HG03469 (cell line): ENCODE measurements around the gene NRP1.
"Not testable (repeated sequence)": the region's sequence is repeated elsewhere in the genome, so short reads cannot be mapped to it uniquely, and the experiment has no call there.

Experiments used
- ATAC-seq: cut with Tn5 transposase; IDR thresholded peaks from one replicate; pipeline ENCODE4 v1.9.1; 2021; ENCODE audit warnings: mild to moderate bottlenecking, moderate library complexity, moderate number of reproducible peaks; ENCODE audit not compliant: unreplicated experiment

Gene NRP1

GRCh38 chr10:33241351-33241750 lies 93.1 kb downstream of the NRP1 start:
- ATAC-seq, result no peak

- ATAC-seq, result no peak
These were observed 93.5 kb downstream of the NRP1 start for GRCh38 chr10:33240931-33241330.

- no peak for ATAC-seq
These were observed 94.2 kb downstream of the NRP1 start for GRCh38 chr10:33240258-33240657.

GRCh38 chr10:33239257-33239656 lies 95.2 kb downstream of the NRP1 start:
- ATAC-seq, result no peak

DNA sequence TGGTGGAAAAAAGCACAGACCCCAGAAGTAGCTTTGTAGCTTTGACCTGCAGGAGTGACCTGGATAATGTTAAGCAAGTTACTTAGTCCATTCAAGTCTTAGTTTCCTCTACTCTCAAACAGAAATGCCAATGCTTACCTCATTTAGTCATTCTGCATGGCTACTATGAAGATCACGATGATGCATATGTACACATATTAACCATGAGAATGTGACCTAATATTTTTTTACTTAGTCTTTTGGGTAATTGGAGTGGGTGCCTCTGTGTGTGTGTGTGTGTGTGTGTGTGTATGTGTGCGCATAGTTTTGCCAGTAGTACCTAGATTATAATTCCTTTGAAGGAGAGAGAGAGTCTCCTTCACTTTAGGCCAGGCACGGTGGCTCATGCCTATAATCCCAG lies 95.8 kb downstream of the NRP1 start:
- ATAC-seq, result no peak

DNA sequence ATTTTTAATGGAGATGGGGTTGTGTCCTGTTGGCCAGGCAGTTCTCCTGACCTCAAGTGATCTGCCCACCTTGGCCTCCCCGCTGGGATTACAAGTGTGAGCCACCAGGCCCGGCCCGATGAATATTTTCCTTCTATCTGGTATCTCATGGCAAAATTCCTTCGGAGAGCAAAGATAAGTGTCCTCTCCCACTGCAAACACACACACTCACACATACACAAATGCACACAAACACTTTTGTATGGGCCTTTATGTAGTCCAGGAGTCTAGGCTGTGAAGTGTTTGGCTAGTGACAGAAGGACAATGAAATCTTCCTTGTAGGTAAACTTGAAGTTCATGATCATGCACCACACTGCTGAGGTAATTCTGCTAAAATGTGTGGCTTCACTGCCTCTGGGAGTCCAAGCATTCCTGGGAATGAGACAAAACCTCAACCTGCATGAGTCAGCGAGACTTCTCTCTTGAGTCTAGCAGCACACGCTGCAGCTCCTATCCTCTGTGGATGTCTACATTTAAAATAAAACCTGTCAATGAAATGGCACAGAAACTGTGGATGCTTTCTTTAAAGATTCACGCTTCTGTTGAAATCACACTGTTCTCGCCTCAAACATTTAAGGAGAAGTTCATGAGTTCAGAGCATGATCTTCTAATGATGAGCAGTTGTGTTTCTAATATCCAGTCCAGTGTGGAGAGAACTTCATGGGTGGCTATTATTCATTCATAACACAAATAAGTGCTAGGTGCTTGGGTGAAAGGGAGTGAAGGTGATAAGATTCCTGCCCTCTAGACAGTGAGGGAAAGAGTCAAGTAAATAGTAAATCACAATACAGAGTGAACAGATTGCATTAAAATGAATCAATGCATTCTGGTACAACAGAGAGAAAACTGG lies 96.5 kb downstream of the NRP1 start:
- ATAC-seq, result no peak

DNA sequence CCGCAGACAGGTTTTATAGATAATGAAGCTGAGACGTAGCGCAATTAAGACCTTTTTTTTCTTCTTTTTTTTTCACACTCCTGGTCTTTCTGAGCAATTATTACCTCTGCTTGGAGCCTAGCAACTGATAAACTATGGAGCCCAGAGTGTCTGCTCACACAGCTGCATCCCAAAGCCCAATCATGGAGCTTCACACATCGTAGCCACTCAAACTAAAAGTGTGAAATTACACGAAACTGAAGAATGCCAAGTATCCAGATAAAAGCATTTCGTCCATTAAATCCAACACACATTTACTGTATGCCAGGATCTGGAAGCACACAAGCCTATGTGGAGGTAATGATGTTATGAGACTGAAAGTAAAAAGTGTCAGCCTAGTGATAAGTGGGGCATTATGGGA lies 97.6 kb downstream of the NRP1 start:
- ATAC-seq, result no peak

DNA sequence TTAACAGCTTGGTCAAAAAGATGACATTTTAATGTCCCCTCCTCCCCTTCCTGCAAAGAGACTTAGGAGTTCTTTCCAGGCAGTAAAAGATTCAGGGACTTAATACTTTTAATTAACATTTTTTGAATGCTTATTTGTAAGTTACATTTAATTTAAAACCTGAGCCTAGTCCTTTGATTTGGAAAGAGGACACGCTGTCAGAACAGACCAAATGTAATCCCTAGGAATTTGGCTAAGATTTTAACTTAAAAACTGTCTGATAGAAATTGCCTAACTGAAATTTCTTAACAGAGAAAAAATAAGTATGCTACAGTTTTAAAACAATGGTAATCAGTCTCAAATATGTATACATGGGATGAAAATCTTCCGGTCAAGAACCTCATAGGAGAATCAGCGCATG lies 98.5 kb downstream of the NRP1 start:
- no peak for ATAC-seq

DNA sequence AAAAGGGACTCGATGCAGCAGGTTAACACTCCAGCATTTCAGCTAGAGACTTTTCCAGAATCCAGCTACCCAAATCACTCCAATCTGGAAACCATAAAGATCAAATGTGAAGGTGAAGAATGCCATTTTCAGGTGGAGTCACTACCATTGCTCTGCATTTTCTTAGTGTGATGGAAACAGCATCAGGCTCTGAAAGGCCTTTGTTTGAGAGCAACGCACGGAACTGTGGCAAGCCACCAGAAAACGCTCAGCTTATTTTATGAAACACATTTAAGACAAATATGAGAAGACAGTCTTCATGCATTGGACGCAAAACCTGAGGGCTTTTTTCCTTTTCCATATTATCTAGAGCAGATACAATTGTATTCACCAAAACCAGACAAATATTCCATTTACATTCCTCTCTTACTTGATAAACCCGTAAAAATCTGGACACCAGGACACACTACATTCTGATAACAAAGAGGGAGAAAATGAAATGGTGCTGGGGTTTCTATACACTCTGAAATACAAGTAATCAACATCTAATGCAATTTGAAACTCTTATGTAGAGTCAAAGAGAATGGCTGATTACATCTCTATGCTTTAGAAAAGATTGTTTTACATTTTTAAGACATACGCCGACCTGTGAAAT lies 99.1 kb downstream of the NRP1 start:
- ATAC-seq, result no peak

GRCh38 chr10:33234831-33235237 lies 99.6 kb downstream of the NRP1 start:
- no peak for ATAC-seq

- ATAC-seq, result no peak
These were observed 100.8 kb downstream of the NRP1 start for GRCh38 chr10:33233635-33234034.

GRCh38 chr10:33233221-33233620 lies 101.2 kb downstream of the NRP1 start:
- ATAC-seq, result no peak

- no peak for ATAC-seq
These were observed 102.7 kb downstream of the NRP1 start for GRCh38 chr10:33231621-33232350.

- no peak for ATAC-seq
These were observed 104.6 kb downstream of the NRP1 start for GRCh38 chr10:33229949-33230267.

DNA sequence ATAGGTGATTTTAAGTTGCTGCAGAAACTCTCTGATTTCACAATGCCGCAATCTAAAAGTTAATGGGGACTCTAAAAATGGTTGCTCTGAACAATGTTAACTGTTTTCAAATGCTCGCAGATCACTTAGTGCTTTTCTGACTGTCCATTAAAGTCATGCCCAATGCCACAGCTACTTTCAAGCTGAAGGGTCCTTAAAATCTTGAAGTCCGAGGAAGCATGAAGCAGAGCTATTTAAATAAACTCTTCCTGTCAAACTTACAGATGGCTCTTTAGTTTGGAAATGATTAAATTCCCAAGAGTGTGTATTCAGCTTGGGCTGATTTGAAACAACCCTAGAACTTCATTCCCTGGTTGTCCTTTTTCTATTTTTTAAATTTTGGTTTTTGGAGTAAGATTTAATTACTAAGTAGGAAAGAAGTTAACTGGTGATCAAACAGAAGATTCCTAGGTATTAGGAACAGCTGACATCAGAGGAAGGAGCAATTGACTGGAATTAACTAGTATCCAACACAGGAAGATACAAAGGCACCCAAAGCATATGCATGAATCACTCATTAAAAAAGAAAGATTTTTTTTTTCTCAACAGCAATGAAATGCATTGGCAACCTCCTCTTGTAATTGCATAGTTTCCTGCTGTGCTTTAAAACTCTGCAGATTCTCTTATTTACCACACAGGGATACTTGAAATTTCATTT lies 105.1 kb downstream of the NRP1 start:
- no peak for ATAC-seq

GRCh38 chr10:33228426-33228825 lies 106.0 kb downstream of the NRP1 start:
- no peak for ATAC-seq

DNA sequence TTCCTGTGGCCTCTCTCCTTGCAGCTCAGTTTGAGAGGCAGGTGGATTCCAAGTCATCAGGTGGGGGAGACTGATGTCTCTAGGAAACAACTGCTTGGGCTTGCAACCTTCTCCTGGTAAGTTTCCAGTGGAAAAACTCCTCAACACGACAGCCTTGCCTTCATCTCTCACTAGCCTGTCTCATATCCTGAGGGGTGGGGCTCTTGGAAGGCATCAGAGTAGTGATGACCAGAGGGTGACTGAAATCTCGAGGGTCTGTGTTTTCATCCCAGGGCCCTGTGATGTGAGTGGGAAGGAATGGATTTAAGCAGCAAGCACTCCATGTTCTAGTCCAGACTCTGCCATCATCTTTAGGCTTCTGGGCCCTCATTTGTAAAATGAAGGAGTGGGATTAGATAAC lies 107.0 kb downstream of the NRP1 start:
- ATAC-seq, result no peak

DNA sequence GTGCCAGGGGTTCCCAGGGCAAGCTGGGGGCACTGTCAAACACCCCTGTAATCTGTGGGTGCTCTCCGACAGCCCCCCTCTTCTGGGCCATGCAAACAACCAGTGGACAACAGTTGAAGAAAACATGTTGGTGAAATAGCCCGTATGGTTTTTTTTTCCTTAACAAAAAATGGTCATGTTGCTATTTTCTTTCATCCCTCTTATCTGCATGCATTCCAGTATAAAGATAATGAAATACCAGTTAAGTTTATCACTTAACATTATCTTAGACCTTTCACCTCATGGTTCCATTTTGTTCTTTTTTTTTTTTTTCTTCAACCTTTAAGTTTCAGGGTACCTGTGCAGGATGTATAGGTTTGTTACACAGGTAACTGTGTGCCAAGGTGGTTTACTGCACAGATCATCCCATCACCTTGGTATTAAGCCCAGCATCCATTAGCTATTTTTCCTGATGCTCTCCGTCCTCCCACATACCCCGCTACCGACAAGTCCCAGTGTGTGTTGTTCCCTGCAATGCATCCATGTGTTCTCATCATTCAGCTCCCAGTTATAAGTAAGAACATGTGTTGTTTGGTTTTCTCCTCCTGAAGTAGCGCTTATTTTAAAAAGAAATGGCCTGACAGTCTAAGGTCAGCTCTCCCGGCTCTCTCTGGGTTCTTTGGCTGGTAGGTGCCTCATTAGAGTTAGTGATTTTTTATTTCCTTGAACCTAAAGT lies 110.1 kb downstream of the NRP1 start:
- ATAC-seq, result no peak

GRCh38 chr10:33223326-33224000 lies 111.0 kb downstream of the NRP1 start:
- no peak for ATAC-seq

GRCh38 chr10:33222304-33222703 lies 112.2 kb downstream of the NRP1 start:
- ATAC-seq, result not testable (repeated sequence)
